SH-SY5Y (cell line): Measurements from ENCODE around the gene USP6NL.

Source experiments
- GATA2 ChIP-seq: IDR thresholded peaks from 2 replicates; pipeline ENCODE4 v1.6.1; 2011; ENCODE audit warnings: mild to moderate bottlenecking, low read depth, low read length
- GATA3 ChIP-seq: IDR thresholded peaks from 2 replicates; pipeline ENCODE4 v1.6.1; 2011; ENCODE audit warnings: low read depth, mild to moderate bottlenecking, low read length, moderate library complexity

GRCh38 chr10:11601670-11602069, 9.8 kb downstream of the USP6NL start:
- TF ChIP-seq GATA2 (no peak), GATA3 (no peak)
